Measurements from ENCODE around the gene STPG4.
"Not testable (repeated sequence)": the region's sequence is repeated elsewhere in the genome, so short reads cannot be mapped to it uniquely, and the experiment has no call there.

The STPG4 gene

DNA sequence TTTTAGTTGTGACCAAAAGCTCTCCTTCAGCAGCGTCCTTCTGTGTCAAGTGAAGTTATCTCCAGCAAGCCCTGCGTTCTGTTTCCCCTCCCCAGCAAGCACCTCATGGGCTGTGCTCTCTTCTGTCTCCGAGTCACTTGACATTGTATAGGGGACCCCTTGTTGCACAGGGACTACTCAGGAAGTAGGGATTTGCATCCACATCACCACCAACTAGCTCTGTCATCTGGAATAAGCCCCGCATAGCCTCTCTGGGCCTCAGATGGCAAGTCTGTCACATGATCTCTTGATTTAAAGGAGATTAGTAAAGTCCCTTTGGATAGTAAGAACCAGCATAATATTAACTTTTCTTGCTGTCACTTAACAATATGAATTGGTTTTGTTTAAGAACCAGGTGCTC lies 32.0 kb upstream of the STPG4 start:
- Mint-ChIP-seq H3K36me3 (ENCODE audit: low read depth) (no peaks in the 10 kb centered on the region), H3K4me1 (peaks cover 33% of the 10 kb centered on the region), H3K27me3 (ENCODE audit: low read depth, poor library complexity) (no peaks in the 10 kb centered on the region), H3K9me3 (no peaks in the 10 kb centered on the region), H3K4me3 (no peak overlapping the region), H3K27ac (peak overlapping the region; percentile 95)
- DNase-seq: no peak
- TF ChIP-seq, protein P1, sequence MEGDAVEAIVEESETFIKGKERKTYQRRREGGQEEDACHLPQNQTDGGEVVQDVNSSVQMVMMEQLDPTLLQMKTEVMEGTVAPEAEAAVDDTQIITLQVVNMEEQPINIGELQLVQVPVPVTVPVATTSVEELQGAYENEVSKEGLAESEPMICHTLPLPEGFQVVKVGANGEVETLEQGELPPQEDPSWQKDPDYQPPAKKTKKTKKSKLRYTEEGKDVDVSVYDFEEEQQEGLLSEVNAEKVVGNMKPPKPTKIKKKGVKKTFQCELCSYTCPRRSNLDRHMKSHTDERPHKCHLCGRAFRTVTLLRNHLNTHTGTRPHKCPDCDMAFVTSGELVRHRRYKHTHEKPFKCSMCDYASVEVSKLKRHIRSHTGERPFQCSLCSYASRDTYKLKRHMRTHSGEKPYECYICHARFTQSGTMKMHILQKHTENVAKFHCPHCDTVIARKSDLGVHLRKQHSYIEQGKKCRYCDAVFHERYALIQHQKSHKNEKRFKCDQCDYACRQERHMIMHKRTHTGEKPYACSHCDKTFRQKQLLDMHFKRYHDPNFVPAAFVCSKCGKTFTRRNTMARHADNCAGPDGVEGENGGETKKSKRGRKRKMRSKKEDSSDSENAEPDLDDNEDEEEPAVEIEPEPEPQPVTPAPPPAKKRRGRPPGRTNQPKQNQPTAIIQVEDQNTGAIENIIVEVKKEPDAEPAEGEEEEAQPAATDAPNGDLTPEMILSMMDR (IDR thresholded peaks at IDR 0.05): no peak

DNA sequence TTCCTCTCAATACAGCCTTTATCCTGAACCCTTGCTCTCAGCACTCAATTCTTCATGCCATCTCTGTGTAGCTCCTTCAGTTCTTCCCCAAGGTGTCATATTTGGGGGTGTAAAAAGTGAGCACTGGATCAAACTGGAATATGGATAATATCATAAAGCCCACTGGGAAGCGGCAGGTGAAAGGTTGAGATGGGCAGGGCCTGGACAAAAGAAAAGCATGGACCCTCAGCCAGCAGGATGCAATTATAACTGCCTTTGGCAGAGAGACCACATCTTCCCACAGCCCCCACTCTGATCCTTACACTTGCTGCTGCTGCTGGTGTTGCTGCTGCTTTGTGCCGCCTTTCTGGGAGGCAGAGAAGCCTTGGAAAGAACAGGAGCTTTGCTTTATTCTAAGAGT lies 31.2 kb upstream of the STPG4 start:
- Mint-ChIP-seq H3K27me3 (ENCODE audit: low read depth, poor library complexity) (peaks cover 2% of the 10 kb centered on the region), H3K36me3 (ENCODE audit: low read depth) (no peaks in the 10 kb centered on the region), H3K4me3 (no peak overlapping the region), H3K27ac (no peak overlapping the region), H3K9me3 (no peaks in the 10 kb centered on the region), H3K4me1 (peaks cover 26% of the 10 kb centered on the region)
- TF ChIP-seq, protein P1 (IDR thresholded peaks at IDR 0.05): no peak
- DNase-seq: no peak

DNA sequence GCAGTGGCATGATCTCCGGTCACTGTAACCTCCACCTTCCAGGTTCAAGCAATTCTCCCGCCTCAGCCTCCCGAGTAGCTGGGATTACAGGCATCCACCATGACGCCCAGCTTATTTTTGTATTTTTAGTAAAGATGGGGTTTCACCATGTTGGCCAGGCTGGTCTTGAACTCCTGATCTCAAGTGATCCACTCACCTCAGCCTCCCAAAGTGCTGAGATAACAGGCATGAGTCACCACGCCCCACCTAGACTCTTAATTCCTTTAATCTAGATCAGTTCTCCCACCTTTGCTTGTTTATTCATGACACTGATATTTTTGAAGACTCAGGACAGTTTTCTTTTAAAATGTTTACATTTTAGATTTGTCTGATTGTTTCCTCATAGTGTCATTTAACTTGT lies 30.0 kb upstream of the STPG4 start:
- not testable (repeated sequence) for DNase-seq; H3K36me3 Mint-ChIP-seq (ENCODE audit: low read depth); H3K4me3 Mint-ChIP-seq; H3K9me3 Mint-ChIP-seq; H3K27me3 Mint-ChIP-seq (ENCODE audit: low read depth, poor library complexity); H3K27ac Mint-ChIP-seq
- H3K4me1 Mint-ChIP-seq: peaks cover 18% of the 10 kb centered on the region

DNA sequence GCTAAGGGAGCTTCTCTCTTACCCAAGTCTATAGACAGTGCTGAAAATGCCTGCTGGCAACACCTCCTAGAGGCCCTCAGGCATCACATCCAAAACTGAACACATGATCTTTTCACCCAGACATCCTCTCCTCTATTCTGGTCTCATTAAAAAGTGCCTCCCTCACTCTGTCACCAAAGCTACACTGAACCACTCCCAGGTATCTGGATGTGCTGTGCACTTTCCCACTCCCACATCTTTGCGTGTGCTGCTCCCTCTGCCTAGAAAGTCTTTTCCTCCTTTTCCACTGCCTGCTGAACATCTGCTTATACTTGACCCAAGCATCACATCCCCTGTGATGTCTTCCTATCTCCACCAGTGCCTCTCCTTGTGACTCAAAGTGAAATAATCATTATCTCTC lies 26.1 kb upstream of the STPG4 start:
- peaks cover 10% of the 10 kb centered on the region for H3K27me3 Mint-ChIP-seq (ENCODE audit: low read depth, poor library complexity)
- peaks cover 30% of the 10 kb centered on the region for H3K4me1 Mint-ChIP-seq
- H3K36me3 Mint-ChIP-seq (ENCODE audit: low read depth): no peaks in the 10 kb centered on the region
- no peak overlapping the region for H3K4me3 Mint-ChIP-seq
- no peak overlapping the region for H3K27ac Mint-ChIP-seq
- TF ChIP-seq, protein P1 (IDR thresholded peaks at IDR 0.05): no peak
- DNase-seq: no peak
- H3K9me3 Mint-ChIP-seq: peaks cover under 1% of the 10 kb centered on the region

DNA sequence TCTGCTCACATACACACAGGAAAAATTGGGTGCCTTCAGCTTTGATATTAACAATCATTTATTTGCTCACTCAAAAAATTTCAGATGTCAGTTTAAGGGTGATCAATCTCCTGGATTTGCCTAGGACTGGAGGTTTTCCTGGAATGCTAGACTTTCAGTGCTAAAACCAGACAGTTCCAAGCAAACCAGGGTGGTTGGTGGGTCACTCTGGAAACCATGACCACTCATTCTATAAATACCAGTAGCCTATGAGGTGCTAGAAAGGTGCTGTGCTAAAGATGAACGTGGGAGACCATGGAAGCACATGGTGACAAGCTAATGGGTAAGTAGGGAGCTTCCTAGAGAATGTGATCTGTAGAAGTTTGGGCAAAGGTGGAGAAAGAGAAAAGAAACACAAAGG lies 25.4 kb upstream of the STPG4 start:
- peaks cover 33% of the 10 kb centered on the region for H3K4me1 Mint-ChIP-seq
- no peak overlapping the region for H3K27ac Mint-ChIP-seq
- TF ChIP-seq, protein P1 (IDR thresholded peaks at IDR 0.05): no peak
- no peak for DNase-seq
- peaks cover 10% of the 10 kb centered on the region for H3K27me3 Mint-ChIP-seq (ENCODE audit: low read depth, poor library complexity)
- no peak overlapping the region for H3K4me3 Mint-ChIP-seq
- H3K36me3 Mint-ChIP-seq (ENCODE audit: low read depth): no peaks in the 10 kb centered on the region
- H3K9me3 Mint-ChIP-seq: peaks cover 3% of the 10 kb centered on the region

DNA sequence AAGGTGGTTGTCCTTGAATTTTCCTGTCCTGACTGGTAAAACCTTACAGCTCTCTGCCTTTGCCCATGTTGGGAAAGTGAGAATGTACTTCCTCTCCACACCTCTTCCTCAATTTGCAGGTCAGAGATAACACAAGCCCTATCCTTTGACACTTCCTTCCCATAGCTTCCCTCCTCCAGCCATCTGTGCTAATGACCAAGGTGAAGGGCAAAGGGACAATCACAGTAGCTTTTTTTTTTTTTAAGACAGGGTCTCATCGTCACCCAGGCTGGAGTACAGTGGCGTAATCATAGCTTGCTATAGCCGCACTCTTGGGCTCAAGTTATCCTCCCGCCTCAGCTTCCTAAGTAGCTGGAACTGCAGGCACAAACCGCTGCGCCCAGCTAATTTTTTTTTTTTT lies 24.3 kb upstream of the STPG4 start:
- Mint-ChIP-seq H3K27me3 (ENCODE audit: low read depth, poor library complexity) (peaks cover 10% of the 10 kb centered on the region), H3K36me3 (ENCODE audit: low read depth) (no peaks in the 10 kb centered on the region), H3K4me1 (peaks cover 42% of the 10 kb centered on the region), H3K27ac (no peak overlapping the region), H3K9me3 (peaks cover 3% of the 10 kb centered on the region), H3K4me3 (no peak overlapping the region)
- DNase-seq: no peak
- TF ChIP-seq, protein P1 (IDR thresholded peaks at IDR 0.05): no peak
